Loucy (cell line): Measurements from ENCODE around the gene ZDHHC14.

Experiments used
- H2AFZ ChIP-seq: fragments of 200-600 bp; sonication (generic); 2 replicates; pipeline ENCODE4 v1.6.0; 2016; ENCODE audit warnings: antibody characterized with exemption, mild to moderate bottlenecking, low read length, moderate library complexity
- H3F3A ChIP-seq: fragments of 200-600 bp; 2 replicates; pipeline ENCODE4 v1.6.0; 2016; ENCODE audit warnings: antibody characterized with exemption, low read depth, mild to moderate bottlenecking
- H3K27me3 ChIP-seq: fragments of 200-600 bp; sonication (generic); 2 replicates; pipeline ENCODE4 v1.6.1; 2014; ENCODE audit warnings: low read length, mild to moderate bottlenecking; ENCODE audit not compliant: insufficient read depth, poor library complexity, severe bottlenecking
- H3K36me3 ChIP-seq: fragments of 200-600 bp; sonication (generic); 2 replicates; pipeline ENCODE4 v1.6.1; 2016; ENCODE audit warnings: low read length; ENCODE audit not compliant: insufficient read depth
- H3K4me1 ChIP-seq: fragments of 200-600 bp; sonication (generic); 2 replicates; pipeline ENCODE4 v1.5.1; 2014; ENCODE audit warnings: low read length, mild to moderate bottlenecking; ENCODE audit not compliant: insufficient read depth, poor library complexity, severe bottlenecking
- H3K4me2 ChIP-seq: fragments of 200-600 bp; sonication (generic); 2 replicates; pipeline ENCODE4 v1.6.0; 2014; ENCODE audit warnings: antibody characterized with exemption, low read length, low read depth, mild to moderate bottlenecking; ENCODE audit not compliant: poor library complexity, severe bottlenecking
- H3K4me3 ChIP-seq: fragments of 200-600 bp; sonication (generic); 2 replicates; pipeline ENCODE4 v1.5.1; 2014; ENCODE audit warnings: low read length, mild to moderate bottlenecking, mixed read lengths; ENCODE audit not compliant: poor library complexity, severe bottlenecking
- H3K79me2 ChIP-seq: fragments of 200-600 bp; sonication (generic); 2 replicates; pipeline ENCODE4 v1.6.1; 2014; ENCODE audit warnings: low read length; ENCODE audit not compliant: insufficient read depth
- H3K9ac ChIP-seq: fragments of 200-600 bp; sonication (generic); 2 replicates; pipeline ENCODE4 v1.6.0; 2014; ENCODE audit warnings: mild to moderate bottlenecking, low read depth, low read length, moderate library complexity; ENCODE audit not compliant: poor library complexity, severe bottlenecking
- H3K9me2 ChIP-seq: fragments of 200-600 bp; sonication (generic); replicated peaks from 2 replicates; pipeline ENCODE4 v1.6.1; 2016; ENCODE audit warnings: low read depth, low read length, mixed read lengths
- H3K9me3 ChIP-seq: fragments of 200-600 bp; sonication (generic); 2 replicates; pipeline ENCODE4 v1.6.1; 2014; ENCODE audit warnings: mild to moderate bottlenecking, antibody characterized with exemption, low read length, low read depth; ENCODE audit not compliant: insufficient read depth
- H4K20me1 ChIP-seq: fragments of 200-600 bp; sonication (generic); 2 replicates; pipeline ENCODE4 v1.6.0; 2014; ENCODE audit warnings: antibody characterized with exemption, low read length, mild to moderate bottlenecking; ENCODE audit not compliant: insufficient read depth, poor library complexity, severe bottlenecking
- EZH2phosphoT487 ChIP-seq: fragments of 200-600 bp; IDR thresholded peaks from 2 replicates; pipeline ENCODE4 v1.6.1; 2018; ENCODE audit warnings: antibody characterized with exemption, mild to moderate bottlenecking, moderate library complexity, borderline replicate concordance
- TF ChIP-seq, protein P1 (sequence below): fragments of 200-600 bp; sonication (generic); conservative IDR thresholded peaks from 2 replicates; pipeline ENCODE4 v1.5.1; 2014; ENCODE audit warnings: mild to moderate bottlenecking, antibody characterized with exemption, low read length

The ZDHHC14 gene

DNA sequence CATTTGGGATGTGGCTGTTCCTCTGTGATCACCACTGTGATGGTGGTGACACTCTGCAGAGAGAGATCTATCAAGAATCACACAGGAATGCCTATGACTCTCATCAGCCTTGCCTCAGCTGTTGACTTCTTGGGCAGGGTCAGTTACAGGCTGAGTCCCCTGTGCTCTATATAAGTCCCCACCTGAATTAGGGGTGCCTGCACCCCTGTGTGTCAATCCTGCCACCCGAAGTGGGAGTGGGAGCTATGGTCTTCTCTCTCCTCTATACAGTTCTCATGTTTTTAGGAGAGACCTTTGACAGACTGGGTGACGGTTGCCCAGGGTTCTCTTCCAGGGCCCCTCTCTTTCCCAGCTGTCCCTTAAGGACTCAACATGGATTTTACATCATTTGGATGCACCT, 173.8 kb downstream of the ZDHHC14 start:
- no peak for TF ChIP-seq EZH2phosphoT487
- TF ChIP-seq, protein P1, sequence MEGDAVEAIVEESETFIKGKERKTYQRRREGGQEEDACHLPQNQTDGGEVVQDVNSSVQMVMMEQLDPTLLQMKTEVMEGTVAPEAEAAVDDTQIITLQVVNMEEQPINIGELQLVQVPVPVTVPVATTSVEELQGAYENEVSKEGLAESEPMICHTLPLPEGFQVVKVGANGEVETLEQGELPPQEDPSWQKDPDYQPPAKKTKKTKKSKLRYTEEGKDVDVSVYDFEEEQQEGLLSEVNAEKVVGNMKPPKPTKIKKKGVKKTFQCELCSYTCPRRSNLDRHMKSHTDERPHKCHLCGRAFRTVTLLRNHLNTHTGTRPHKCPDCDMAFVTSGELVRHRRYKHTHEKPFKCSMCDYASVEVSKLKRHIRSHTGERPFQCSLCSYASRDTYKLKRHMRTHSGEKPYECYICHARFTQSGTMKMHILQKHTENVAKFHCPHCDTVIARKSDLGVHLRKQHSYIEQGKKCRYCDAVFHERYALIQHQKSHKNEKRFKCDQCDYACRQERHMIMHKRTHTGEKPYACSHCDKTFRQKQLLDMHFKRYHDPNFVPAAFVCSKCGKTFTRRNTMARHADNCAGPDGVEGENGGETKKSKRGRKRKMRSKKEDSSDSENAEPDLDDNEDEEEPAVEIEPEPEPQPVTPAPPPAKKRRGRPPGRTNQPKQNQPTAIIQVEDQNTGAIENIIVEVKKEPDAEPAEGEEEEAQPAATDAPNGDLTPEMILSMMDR = no peak
- no peak overlapping the region for H3K4me2 ChIP-seq
- H3K4me1 ChIP-seq = no peaks in the 10 kb centered on the region
- H3K36me3 ChIP-seq = no peaks in the 10 kb centered on the region
- H3F3A ChIP-seq = no peaks in the 10 kb centered on the region
- no peak overlapping the region for H3K9ac ChIP-seq
- no peaks in the 10 kb centered on the region for H3K9me3 ChIP-seq
- no peaks in the 10 kb centered on the region for H4K20me1 ChIP-seq
- no peaks in the 10 kb centered on the region for H3K9me2 ChIP-seq
- H2AFZ ChIP-seq = no peak overlapping the region
- H3K27me3 ChIP-seq = no peaks in the 10 kb centered on the region
- no peaks in the 10 kb centered on the region for H3K79me2 ChIP-seq
- no peak overlapping the region for H3K4me3 ChIP-seq

DNA sequence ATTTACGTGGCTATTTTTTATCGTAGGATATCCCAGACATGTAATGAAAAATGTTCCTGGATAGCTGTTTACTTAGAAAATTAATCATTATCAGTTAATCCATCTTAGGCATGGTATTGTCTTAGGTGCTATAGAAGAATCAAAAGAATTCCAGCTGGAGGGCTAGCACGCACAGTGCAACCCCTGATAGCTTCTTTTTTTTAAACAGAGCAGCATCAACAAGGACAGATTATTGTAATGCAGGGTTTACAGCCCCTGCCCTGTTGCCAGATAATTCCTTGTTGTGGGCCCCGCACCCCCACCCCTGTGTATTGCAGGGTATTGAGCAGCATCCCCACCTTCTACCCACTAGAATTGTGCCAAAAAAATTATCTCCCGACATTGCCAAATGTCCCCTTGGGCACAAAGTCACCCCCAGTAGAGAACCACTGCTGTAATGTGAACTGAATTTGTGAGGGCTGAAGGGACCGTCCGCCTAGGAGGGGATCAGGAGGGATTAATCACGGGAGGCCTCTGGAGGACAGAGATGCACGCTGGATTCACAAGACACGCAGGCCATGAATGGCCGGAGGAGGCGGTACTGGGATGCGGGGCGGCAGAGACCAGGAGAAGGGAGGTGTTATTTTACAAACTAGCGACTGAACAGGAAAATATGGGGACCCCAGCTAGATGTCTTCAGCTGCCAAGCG, 174.6 kb downstream of the ZDHHC14 start:
- Histone ChIP-seq H3K79me2 (no peaks in the 10 kb centered on the region), H3K9me3 (no peaks in the 10 kb centered on the region), H3F3A (no peaks in the 10 kb centered on the region), H3K9ac (no peak overlapping the region), H3K9me2 (no peaks in the 10 kb centered on the region), H2AFZ (no peak overlapping the region), H3K4me3 (no peak overlapping the region), H4K20me1 (no peaks in the 10 kb centered on the region), H3K36me3 (no peaks in the 10 kb centered on the region), H3K4me1 (no peaks in the 10 kb centered on the region), H3K4me2 (no peak overlapping the region), H3K27me3 (no peaks in the 10 kb centered on the region)
- TF ChIP-seq EZH2phosphoT487 = no peak
- TF ChIP-seq, protein P1 = no peak

DNA sequence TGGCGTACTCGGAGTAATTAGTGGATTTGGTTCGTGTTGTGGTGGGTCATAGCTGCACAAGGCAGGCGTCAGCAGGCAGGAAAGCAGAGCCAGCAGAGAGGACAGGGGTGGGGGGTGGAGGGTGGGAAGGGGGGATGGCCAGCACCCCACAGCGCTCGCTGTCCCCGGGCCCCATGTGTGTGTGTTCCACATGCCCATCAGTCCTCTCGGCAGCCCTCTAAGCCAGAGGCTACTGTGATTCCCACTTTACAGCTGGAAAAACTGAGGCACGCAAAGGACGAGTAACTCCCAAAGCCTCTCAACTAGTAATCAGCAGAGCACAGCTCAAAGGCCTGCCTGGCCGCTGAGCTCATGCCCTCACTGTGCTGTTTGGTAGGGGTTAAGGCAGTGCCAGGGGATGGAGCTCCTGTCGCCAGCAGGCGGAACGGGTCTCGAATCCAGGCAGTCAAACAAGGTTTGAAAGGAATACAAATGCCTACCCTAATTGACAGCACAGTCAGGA, 175.2 kb downstream of the ZDHHC14 start:
- no peaks in the 10 kb centered on the region for H3F3A ChIP-seq
- H3K4me1 ChIP-seq = no peaks in the 10 kb centered on the region
- no peaks in the 10 kb centered on the region for H3K36me3 ChIP-seq
- no peaks in the 10 kb centered on the region for H4K20me1 ChIP-seq
- H3K4me2 ChIP-seq = no peak overlapping the region
- no peaks in the 10 kb centered on the region for H3K9me2 ChIP-seq
- no peaks in the 10 kb centered on the region for H3K9me3 ChIP-seq
- no peaks in the 10 kb centered on the region for H3K79me2 ChIP-seq
- H3K4me3 ChIP-seq = no peak overlapping the region
- TF ChIP-seq EZH2phosphoT487 = no peak
- TF ChIP-seq, protein P1 = no peak
- no peak overlapping the region for H2AFZ ChIP-seq
- no peaks in the 10 kb centered on the region for H3K27me3 ChIP-seq
- H3K9ac ChIP-seq = no peak overlapping the region
